Sigmoid colon (tissue), 7 donors: ENCODE results near the gene TSEN54. TPM values are rescaled to one million over a fixed set of nuclear protein-coding genes. Genes with fewer than 3 reads are reported as not detected.

Source experiments
- DNase-seq: peaks from one replicate; pipeline ENCODE4 v3.0.0-alpha.2; 2019
- H3K27ac ChIP-seq, 4 donors: fragments of 200-600 bp; sonication (generic); one replicate each; pipeline ENCODE4 v1.5.1; 2016 to 2019; ENCODE audit warnings: mild to moderate bottlenecking in 1 of 4
- H3K27me3 ChIP-seq, 3 donors: fragments of 200-600 bp; sonication (generic); one replicate each; pipeline ENCODE4 v1.5.1; 2019; ENCODE audit warnings: mild to moderate bottlenecking in 1 of 3
- H3K36me3 ChIP-seq, 4 donors: fragments of 200-600 bp; sonication (generic); one replicate each; pipeline ENCODE4 v1.5.1; 2016 to 2019
- H3K4me1 ChIP-seq, 4 donors: fragments of 200-600 bp; sonication (generic); one replicate each; pipeline ENCODE4 v1.5.1; 2017 to 2019
- H3K4me3 ChIP-seq, 4 donors: fragments of 200-600 bp; sonication (generic); one replicate each; pipeline ENCODE4 v1.5.1; 2017 to 2019; ENCODE audit warnings: mild to moderate bottlenecking in 2 of 4, moderate library complexity in 1 of 4
- H3K9me3 ChIP-seq, 4 donors: fragments of 200-600 bp in 3 of 4; sonication (generic) in 3 of 4; one replicate each; pipeline versions ENCODE4 v1.5.1 to v1.6.1; 2013 to 2019
- EP300 ChIP-seq, 4 donors: sonication (generic); formaldehyde crosslinking; IDR thresholded peaks; one replicate each; pipeline ENCODE4 v1.6.1; 2017; ENCODE audit warnings: antibody characterized with exemption in 4 of 4
- POLR2A ChIP-seq, 2 donors: fragments of 450-650 bp; IDR thresholded peaks; one replicate each; pipeline ENCODE4 v1.6.1; 2016; ENCODE audit warnings: antibody characterized with exemption in 2 of 2, mild to moderate bottlenecking in 2 of 2, moderate library complexity in 2 of 2
- POLR2AphosphoS5 ChIP-seq, 4 donors: sonication (generic); formaldehyde crosslinking; IDR thresholded peaks; one replicate each; pipeline ENCODE4 v1.6.1; 2017; ENCODE audit warnings: antibody characterized with exemption in 4 of 4
- WGBS, 2 donors: extraction: QIAGEN DNeasy Blood & Tissue Kit; methylation state at CpG; one replicate each; pipeline ENCODE4 v1.1.7; 2013; 5-methylcytosine and 5-hydroxymethylcytosine counted together
- intact Hi-C: fragments of 100-400 bp; cut with DNase I; formaldehyde crosslinking; loops from one replicate; pipeline ENCODE4 v1.15.1; 2023
- polyA plus RNA-seq, 3 donors: library from polyadenylated mRNA; stranded (reverse); fragments of 200-250 nt; gene quantifications; one replicate each; pipeline ENCODE4 v1.2.3, GENCODE V29; 2013
- total RNA-seq, 4 donors: library from RNA; depleted of rRNA; stranded (reverse); fragments of >200 nt; gene quantifications; one replicate each; pipeline ENCODE4 v1.1.0, GENCODE V29; 2016
- TF ChIP-seq, protein P1 (sequence below), 4 experiments: fragments of 450-650 bp in 3 of 4; fragments of 200-600 bp in 1 of 4; IDR thresholded peaks; one replicate each; pipeline ENCODE4 v1.5.1; 2016 to 2019; ENCODE audit warnings: antibody characterized with exemption in 4 of 4, mild to moderate bottlenecking in 3 of 4, moderate library complexity in 2 of 4
- donor health status: healthy with polysubstance abuse.
- donor health status: Bipolar disorder and iron deficiency.
- donor health status: healthy.

TSEN54 gene
- total and polyA plus RNA-seq, 7 donors, result 11.1 to 43.7 (median 25.3) TPM

DNA sequence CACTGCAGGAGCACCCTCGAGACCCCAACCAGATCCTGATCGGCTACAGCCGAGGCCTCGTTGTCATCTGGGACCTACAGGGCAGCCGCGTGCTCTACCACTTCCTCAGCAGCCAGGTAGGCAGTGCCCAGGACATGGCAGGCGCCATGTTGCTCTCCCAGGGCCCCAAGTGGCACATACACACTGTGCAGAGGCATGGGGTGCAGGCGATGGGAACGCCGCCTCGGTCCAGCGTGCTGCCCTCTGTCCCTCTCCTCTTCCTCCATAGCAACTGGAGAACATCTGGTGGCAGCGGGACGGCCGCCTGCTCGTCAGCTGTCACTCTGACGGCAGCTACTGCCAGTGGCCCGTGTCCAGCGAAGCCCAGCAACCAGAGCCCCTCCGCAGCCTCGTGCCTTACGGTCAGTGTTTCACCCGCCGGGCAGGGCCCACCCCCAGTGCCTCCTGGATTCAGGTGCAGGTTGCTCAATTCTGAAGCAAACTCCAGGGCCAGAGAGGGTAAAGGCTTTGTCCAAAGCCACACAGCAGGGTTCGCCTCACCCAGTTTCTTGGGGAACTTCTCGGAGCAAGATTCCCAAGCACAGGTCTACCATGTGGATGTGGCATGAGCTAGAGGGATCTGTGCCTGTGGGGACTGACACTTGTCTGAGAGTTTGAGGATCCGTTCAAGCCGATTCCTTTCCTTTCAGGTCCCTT lies 46.9 kb downstream of the TSEN54 start:
- no peaks in the 10 kb centered on the region for H3K36me3 ChIP-seq
- 90 to 94% methylated on average over 28 of the region's 28 CpGs for WGBS, 2 donors
- intact Hi-C loops, result no loop called here
- H3K27me3 ChIP-seq, result no peaks in the 10 kb centered on the region
- TF ChIP-seq, protein P1, sequence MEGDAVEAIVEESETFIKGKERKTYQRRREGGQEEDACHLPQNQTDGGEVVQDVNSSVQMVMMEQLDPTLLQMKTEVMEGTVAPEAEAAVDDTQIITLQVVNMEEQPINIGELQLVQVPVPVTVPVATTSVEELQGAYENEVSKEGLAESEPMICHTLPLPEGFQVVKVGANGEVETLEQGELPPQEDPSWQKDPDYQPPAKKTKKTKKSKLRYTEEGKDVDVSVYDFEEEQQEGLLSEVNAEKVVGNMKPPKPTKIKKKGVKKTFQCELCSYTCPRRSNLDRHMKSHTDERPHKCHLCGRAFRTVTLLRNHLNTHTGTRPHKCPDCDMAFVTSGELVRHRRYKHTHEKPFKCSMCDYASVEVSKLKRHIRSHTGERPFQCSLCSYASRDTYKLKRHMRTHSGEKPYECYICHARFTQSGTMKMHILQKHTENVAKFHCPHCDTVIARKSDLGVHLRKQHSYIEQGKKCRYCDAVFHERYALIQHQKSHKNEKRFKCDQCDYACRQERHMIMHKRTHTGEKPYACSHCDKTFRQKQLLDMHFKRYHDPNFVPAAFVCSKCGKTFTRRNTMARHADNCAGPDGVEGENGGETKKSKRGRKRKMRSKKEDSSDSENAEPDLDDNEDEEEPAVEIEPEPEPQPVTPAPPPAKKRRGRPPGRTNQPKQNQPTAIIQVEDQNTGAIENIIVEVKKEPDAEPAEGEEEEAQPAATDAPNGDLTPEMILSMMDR (IDR thresholded peaks at IDR 0.05), result no peak
- no peak for TF ChIP-seq EP300 (IDR thresholded peaks at IDR 0.05)
- no peak for TF ChIP-seq POLR2AphosphoS5 (IDR thresholded peaks at IDR 0.05)
- no peak for TF ChIP-seq POLR2A (IDR thresholded peaks at IDR 0.05)
- no peak overlapping the region for H3K4me3 ChIP-seq
- H3K27ac ChIP-seq, result no peak overlapping the region
- no peak for DNase-seq
- no peaks in the 10 kb centered on the region for H3K4me1 ChIP-seq
- H3K9me3 ChIP-seq, result no peaks in the 10 kb centered on the region

DNA sequence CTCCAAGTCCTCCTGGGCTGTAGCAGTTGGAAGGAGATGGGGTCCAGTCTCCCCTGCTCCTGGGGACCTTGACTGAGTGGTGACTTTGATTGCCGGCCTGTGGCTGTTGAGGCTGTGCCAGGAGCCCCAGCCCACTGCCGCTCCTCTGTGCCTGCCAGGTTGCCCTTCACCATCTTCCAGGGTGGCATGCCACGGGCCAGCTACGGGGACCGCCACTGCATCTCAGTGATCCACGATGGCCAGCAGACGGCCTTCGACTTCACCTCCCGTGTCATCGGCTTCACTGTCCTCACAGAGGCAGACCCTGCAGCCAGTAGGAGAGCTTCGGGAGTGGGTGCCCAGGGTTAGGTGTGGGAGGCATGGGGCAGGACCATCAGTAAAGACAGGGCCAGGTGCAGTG lies 47.9 kb downstream of the TSEN54 start:
- intact Hi-C loops, result no loop called here
- 95 to 96% methylated on average over 11 of the region's 11 CpGs for WGBS, 2 donors
- no peaks in the 10 kb centered on the region for H3K9me3 ChIP-seq
- no peak overlapping the region for H3K27ac ChIP-seq
- H3K4me3 ChIP-seq, result no peak overlapping the region
- H3K36me3 ChIP-seq, result no peaks in the 10 kb centered on the region
- DNase-seq, result no peak
- H3K27me3 ChIP-seq, result no peaks in the 10 kb centered on the region
- TF ChIP-seq EP300 (IDR thresholded peaks at IDR 0.05), result no peak
- TF ChIP-seq, protein P1 (IDR thresholded peaks at IDR 0.05), result no peak
- no peak for TF ChIP-seq POLR2AphosphoS5 (IDR thresholded peaks at IDR 0.05)
- no peak for TF ChIP-seq POLR2A (IDR thresholded peaks at IDR 0.05)
- H3K4me1 ChIP-seq, result no peaks in the 10 kb centered on the region

DNA sequence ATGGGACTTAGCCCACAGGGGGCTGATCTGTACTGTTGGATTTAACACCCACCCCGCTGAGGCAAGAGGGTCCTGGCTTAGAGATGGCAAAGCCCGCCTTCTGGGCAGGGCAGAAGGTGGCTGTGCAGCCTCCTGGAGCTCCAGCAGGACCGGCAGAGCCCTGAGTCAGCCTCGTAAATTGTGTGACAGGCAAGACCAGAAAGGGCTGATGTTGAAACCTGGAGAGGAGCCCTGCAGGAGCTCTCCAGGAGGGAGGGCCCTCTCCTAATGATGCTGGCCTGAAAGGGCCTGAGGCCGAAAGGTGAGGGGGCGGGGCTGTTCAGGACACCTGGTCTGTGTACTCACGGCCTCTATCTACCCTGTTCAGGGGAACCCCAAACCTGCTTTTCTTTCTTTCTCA lies 48.7 kb downstream of the TSEN54 start:
- intact Hi-C loops, result no loop called here
- H3K36me3 ChIP-seq, result no peaks in the 10 kb centered on the region
- H3K4me1 ChIP-seq, result no peaks in the 10 kb centered on the region
- H3K4me3 ChIP-seq, result no peak overlapping the region
- 74 to 77% methylated on average over 7 of the region's 7 CpGs for WGBS, 2 donors
- no peak for TF ChIP-seq POLR2AphosphoS5 (IDR thresholded peaks at IDR 0.05)
- TF ChIP-seq EP300 (IDR thresholded peaks at IDR 0.05), result no peak
- TF ChIP-seq, protein P1 (IDR thresholded peaks at IDR 0.05), result no peak
- no peak for TF ChIP-seq POLR2A (IDR thresholded peaks at IDR 0.05)
- no peak for DNase-seq
- H3K27me3 ChIP-seq, result no peaks in the 10 kb centered on the region
- no peak overlapping the region for H3K27ac ChIP-seq
- H3K9me3 ChIP-seq, result no peaks in the 10 kb centered on the region

DNA sequence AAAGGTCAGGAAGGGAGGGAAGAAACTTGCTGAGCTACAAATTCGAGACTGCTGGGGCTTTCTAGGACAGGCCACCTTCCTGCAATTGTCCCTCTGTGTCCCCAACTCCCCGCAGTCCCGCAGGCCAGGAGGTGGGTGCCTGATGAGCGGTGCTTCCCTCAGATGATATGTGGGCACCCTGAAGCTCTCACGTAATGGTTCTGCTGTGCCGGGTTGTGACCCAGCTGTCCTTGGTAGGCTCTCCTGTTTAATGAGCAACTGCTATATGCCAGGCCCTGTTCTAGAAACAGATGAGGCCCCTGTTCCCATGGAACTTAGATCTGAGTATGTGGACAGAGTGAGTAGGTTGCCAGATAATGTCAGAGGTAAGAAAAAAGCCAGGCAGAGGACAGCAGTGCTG lies 49.3 kb downstream of the TSEN54 start:
- DNase-seq, result no peak
- Histone ChIP-seq H3K36me3 (no peaks in the 10 kb centered on the region), H3K9me3 (no peaks in the 10 kb centered on the region), H3K4me3 (no peak overlapping the region), H3K4me1 (no peaks in the 10 kb centered on the region), H3K27ac (no peak overlapping the region), H3K27me3 (no peaks in the 10 kb centered on the region)
- TF ChIP-seq POLR2AphosphoS5 (IDR thresholded peaks at IDR 0.05) (no peak), EP300 (IDR thresholded peaks at IDR 0.05) (no peak)
- intact Hi-C loops, result no loop called here
- whole genome bisulfite sequencing, 2 donors, result 91 to 92% methylated on average over 6 of the region's 6 CpGs

DNA sequence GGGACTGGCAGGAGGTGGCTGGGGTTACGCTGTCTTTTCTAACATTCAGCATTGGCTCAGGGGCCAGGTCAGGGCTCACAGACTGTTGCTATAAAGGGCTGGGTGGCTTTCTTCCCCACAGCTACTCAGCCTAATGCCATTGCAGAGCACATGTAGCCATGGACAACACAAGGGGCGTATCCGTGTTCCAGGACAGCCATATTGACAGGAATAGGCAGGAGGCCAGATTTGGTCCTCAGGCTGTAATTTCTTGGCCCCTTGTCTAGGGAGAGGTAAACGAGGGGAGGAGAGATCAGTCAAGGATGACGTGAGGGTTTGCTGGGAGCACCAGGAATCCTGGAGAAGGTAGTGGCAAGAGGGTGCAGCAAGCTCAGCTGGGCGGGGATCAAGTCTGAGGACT lies 50.1 kb downstream of the TSEN54 start:
- Histone ChIP-seq H3K36me3 (no peaks in the 10 kb centered on the region), H3K4me3 (no peak overlapping the region), H3K27ac (no peak overlapping the region), H3K27me3 (no peaks in the 10 kb centered on the region), H3K4me1 (no peaks in the 10 kb centered on the region), H3K9me3 (no peaks in the 10 kb centered on the region)
- WGBS, 2 donors, result 66 to 70% methylated on average over 6 of the region's 6 CpGs
- intact Hi-C loops, result no loop called here
- TF ChIP-seq EP300 (IDR thresholded peaks at IDR 0.05) (no peak), POLR2AphosphoS5 (IDR thresholded peaks at IDR 0.05) (no peak), POLR2A (IDR thresholded peaks at IDR 0.05) (no peak)
- TF ChIP-seq, protein P1 (IDR thresholded peaks at IDR 0.05), result no peak
- DNase-seq, result no peak
